ENCODE results near the gene PPP1R37.
A peak's percentile ranks its signal among the peaks of the same experiment; 100 is the strongest.

PPP1R37 gene

DNA sequence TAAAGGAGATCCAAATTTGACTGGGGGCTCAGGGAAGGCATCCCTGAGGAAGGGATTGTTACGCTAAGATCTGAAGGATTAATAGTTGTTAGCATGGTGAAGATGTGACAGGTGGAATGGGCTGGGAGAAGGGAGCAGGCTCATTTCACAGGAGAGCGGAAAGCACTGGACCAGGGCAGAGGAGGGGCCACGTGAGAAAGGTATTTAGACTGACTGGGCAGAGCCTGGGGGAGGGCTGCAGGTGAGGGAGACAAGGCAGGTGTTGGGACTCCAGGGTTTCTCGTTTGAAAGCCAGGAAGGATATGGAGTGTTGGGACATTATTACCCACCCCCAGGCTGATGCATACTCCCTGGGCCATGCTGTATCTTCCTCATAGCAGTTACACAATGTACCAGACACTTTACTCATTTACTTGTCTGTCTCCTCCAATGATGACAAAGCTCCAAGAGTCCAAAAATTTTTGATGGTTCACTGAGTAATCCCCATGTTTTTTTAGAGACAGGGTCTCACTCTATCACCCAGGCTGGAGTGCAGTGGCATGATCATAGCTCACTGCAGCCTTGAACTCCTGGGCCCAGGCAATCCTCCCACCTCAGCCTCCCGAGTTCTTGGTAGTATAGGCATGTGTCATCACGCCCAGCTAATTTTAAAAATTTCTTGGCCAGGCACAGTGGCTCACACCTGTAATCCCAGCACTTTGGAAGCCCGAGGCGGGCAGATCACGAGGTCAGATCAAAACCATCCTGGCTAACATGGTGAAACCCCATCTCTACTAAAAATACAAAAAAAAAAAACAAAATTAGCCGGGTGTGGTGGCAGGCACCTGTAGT, 82.8 kb downstream of the PPP1R37 start:
- no peak for DNase-seq

DNA sequence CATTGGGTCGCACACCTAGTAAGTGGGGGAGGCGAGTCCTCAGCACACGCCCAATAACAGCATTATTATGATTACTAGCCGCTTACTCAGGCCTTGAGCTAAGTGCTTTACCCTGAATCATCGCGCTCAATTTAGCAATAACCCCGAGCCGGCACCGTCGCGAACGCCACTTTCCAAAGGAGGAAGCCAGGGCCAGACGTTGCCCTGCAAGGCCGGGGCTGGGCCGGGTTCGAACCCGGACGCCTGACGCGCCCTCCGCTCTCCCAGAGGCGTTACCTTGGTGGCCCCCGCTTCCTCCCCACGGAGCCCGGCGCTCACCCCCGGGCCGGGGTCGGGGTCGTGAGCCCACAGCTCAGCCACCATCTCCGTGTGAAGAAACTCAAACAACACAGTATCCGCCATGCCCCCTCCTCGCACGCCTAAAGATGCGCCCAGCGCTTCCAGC, 84.9 kb downstream of the PPP1R37 start, which contains the start of gene TRAPPC6A:
Gene TRAPPC6A, minus strand, starts transcription at position 421 of the 445 bp plus-strand sequence. Its CDS starts 19 bp downstream, at position 402.
- no peak for DNase-seq

DNA sequence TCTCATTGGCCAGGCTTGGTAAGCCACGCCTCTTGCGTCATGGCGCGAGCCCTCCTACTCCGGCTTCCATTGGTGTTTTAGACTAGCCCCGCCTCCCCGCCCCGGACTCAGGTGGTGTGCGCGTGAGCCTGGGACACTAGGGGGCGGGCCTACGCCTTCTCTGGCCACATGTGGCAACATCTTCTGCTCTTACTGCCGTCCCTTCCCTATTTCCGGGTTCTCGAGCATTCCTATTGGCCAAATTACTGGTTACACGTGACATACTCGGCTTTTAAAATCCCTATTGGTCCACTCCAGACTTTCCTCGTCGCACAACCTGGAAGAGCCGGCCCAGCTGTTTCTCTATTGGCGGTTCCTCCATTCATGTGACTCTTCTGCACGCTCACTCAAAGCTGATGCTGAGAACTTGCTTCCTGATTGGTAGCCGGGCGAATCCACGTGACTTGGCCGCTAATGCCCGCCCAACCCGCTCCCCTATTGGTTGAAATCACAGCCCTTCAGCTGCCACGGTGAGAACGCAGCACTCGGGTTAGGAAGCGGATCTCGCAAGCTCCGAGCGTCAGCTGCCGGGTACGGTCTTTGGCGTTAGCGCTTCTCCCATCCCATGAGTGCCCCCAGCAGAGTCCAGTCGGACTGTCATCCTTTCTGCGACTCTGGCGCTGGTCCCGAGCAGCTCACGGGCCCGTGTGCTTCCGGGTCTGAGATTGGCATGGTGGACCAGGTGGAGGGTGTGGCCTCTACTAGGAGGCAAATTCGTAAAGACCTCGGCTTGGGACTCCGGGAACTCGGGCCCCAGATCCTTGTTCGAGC, 85.5 kb downstream of the PPP1R37 start, which contains the start of gene BLOC1S3:
Gene BLOC1S3, plus strand, starts transcription at position 523 of the 810 bp plus-strand sequence. CDS start 513 bp downstream, outside the sequence.
- peak; percentile 100 for DNase-seq

DNA sequence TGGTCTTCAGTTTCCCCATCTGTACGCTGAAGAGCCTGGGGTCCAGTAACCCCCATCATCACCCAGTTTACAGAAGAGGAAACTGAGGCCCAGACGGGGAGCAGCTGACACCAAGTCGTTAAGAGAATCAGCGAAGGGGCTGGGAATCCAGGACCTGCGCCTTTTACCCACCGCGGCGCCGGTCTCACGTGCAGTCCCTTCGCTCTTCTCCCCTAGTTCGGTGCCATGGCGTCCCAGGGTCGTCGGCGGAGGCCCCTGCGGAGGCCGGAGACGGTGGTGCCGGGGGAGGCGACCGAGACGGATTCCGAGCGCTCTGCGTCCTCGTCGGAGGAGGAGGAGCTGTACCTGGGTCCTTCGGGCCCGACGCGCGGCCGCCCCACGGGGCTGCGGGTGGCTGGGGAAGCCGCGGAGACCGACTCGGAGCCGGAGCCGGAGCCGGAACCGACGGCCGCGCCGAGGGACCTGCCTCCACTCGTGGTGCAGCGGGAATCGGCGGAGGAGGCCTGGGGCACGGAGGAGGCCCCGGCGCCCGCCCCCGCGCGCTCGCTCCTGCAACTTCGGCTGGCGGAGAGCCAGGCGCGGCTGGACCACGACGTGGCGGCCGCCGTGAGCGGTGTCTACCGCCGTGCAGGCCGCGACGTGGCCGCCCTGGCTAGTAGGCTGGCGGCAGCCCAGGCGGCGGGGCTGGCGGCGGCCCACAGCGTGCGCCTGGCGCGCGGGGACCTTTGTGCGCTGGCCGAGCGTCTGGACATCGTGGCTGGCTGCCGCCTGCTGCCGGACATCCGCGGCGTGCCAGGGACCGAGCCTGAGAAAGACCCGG, 86.3 kb downstream of the PPP1R37 start:
- DNase-seq: no peak

DNA sequence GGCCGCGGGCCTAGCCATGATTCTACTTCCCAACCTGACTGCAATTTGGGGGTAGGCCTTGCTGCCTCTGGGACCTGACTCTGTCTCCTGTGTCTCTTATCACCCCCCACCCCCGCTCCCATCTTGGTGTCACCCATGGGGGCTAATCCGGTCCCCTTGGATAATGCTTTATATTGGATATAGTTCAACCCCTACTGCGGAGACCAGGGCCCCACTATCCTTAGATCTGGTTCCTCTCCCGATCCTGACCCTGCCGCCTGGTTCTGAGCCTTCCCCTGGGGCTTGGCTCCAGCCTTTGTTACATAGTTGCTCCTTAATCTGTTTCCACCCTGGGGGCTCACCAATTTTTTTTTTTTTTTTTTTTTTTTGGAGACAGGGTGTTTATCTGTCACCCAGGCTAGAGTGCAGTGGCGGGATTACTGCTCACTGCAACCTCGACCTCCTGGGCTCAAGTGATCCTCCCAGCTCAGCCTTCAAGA, 87.0 kb downstream of the PPP1R37 start:
- no peak for DNase-seq

DNA sequence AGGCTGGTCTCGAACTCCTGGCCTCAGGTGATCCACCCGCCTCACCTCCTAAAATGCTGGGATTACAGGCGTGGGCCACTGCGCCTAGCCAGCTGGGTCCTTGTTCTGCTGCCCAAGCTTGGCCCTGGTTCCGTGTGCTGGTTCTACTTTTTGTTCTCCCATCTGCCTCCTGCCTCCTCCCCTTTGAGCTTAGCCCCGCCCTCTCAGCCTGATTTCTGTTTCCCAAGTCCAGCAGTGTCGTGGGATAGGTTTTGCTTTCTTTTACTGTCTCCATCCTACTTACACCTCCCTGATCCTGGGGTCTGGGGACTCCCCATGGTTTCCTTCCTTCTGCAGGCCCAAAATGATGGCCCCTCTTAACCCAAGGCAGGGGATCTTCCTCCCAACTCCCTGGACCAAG, 88.0 kb downstream of the PPP1R37 start:
- no peak for DNase-seq

DNA sequence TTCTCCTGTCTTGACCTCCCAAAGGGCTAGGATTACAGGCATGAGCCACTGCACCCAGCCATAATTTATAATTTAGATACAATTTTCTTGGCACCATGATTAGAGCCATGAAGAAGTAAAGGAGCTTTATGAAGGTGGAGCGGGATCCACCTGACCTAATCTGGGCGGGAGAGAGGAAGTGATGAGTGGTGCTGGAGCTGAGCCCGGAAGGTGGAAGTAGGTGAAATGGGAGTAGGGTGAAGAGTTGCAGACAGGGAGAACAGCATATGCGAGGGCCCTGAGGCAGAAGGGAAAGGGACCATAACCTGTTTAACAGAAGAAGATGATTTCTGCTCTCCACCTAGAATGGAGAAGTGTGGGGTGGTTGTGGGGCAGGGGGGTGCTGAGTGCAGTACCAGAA, 89.8 kb downstream of the PPP1R37 start:
- no peak for DNase-seq

DNA sequence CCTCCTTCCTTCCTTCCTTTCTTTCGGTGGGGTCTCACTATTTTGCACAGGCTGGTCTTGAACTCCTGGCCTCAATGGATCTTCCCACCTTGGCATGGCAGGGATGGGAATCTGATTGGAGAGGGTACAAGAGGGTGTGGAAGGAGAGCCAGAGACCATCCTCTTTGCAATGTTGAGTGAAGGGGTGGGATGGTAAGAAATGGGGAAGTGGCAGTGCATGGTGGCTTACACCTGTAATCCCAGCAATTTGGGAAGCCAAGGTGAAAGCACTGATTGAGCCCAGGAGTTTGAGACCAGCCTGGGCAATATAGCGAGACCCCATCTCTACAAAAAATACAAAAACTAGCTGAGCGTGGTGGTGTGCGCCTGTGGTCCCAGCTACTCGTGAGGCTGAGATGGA, 91.1 kb downstream of the PPP1R37 start:
- DNase-seq: no peak

DNA sequence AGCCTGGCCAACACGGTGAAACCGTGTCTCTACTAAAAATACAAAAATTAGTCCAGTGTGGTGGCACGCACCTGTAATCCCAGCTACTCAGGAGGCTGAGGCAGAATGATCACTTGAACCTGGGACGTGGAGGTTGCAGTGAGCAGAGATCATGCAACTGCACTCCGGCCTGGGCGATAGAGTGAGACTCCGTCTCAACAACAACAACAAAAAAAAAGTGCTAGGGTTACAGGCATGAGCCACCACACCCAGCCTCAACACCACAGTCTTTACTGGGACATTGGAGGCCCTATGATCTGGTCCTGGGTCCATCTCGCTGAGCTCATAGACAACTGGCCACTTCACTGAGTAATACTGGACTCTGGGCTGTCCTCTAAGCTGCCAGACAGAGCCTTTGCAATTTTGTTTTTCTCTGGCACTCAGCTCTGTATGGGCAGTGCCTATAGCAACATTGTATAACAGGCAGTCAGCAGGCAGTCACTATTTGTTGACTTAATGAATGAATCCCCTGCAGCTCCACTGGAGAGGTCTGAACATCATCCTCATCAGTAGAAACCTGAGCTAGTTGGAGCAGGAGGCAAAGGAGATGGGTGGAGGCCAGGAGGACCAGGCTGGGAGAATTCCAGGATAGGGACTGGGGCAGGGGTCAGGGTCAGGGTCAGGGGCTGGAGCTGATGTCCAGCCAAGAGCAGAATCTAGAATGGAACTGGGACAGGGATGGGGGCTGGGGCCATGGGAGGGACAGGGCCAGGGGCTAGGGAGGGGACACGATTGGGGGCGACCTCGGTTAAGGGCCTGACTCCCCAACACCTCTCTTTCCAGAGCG, 93.7 kb downstream of the PPP1R37 start:
- no peak for DNase-seq

DNA sequence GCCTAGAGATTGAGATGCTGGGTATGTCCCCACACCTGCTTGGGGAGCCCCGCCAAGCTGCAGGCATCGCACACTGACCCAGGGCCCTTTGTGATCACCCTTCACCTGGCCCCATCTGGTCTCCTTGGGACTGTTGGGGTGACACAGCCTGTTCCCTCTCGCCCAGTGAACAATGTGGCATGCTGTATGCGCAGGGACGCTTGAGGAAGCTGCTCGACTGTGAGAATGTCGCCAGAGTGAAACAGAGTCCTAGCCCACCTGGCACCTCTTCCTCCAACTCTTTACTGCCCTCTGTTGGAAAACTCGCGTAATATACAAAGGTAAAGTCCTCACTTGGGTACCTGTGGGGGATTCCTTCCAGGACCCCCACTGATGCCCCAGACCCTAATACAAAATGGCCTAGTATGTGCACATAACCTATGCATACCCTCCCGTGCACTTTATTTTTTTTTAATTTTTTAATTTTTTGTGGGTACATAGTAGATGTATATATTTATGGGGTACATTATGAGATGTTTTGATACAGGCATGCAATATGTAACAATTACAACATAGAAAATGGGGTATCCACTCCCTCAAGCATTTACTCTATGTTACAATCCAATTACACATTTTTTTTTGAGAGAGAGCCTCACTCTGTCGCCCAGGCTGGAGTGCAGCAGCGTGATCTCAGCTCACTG, 94.6 kb downstream of the PPP1R37 start:
- DNase-seq: no peak

DNA sequence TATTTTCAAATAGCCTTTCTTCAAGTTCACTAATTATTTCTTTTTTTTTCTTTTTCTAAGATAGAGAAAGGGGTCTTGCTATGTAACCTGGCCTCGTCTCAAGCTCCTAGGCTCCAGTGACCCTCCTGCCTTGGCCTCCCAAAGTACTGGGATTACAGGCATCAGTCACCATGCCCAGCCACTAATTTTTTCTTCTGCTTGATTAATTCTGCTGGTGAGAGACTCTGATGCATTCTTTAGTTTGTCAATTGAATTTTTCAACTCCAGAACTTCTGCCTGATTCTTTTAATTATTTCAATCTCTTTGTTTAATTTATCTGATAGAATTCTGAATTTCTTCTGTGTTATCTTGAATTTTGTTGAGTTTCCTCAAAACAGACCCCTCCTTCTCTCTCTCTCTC, 97.0 kb downstream of the PPP1R37 start:
- DNase-seq: no peak

DNA sequence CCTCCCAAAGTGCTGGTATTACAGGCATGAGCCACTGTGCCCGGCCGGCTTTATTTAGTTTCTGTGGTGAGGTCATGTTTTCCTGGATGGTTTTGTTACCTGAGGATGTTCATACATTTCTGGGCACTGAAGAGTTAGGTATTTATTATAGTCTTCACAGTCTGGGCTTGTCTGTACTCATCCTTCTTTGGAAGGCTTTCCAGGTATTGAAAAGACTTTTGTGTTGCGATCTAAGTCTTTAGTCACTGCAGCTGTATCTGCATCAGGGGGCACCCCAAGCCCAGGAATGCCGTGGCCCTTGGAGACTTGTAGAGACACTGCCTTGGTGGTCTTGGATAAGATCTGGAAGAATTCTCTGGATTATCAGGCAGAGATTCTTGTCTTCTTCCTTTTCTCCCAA, 98.4 kb downstream of the PPP1R37 start:
- no peak for DNase-seq

DNA sequence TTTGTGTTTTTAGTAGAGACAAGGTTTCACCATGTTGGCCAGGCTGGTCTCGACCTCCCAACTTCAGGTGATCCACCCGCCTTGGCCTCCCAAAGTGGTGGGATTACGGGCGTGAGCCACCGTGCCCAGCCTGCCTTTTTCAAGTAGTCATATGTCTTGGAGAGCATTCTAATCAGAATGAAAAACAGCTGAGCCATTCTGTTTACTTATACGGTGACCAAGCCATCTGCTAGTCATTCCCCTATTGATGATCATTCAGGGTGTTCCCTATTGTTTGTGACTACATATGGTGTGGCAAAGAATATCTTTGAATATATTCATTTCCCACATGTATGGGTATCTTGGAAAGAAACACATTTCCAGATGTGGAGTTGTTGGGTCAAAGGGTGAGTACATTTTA, 102.8 kb downstream of the PPP1R37 start:
- DNase-seq: no peak
